T-helper 17 cell (primary cell): ENCODE data around the gene MPPE1. TPM values are rescaled to one million over a fixed set of nuclear protein-coding genes. Genes with fewer than 3 reads are reported as not detected.

Source experiments
- ATAC-seq: fragments of 150-1000 bp; cut with Tn5 transposase; 2 replicates; pipeline ENCODE4 v1.10.0; 2021; ENCODE audit warnings: mild to moderate bottlenecking, moderate library complexity
- DNase-seq, 3 donors: peaks; one replicate each; pipeline versions ENCODE4 v3.0.0 to v3.0.0-alpha.2; 2020 to 2021
- H3K9me3 ChIP-seq: one replicate; pipeline ENCODE4 v1.7.0; 2013; ENCODE audit warnings: low read length, mild to moderate bottlenecking; ENCODE audit not compliant: control insufficient read depth, poor library complexity, severe bottlenecking
- H3K27ac Mint-ChIP-seq: one replicate; pipeline ENCODE4 v1.8.0; 2022; ENCODE audit warnings: mild to moderate bottlenecking, moderate library complexity, mixed read lengths
- H3K27me3 Mint-ChIP-seq: one replicate; pipeline ENCODE4 v1.8.0; 2022; ENCODE audit warnings: mixed read lengths
- H3K36me3 Mint-ChIP-seq: one replicate; pipeline ENCODE4 v1.8.0; 2022; ENCODE audit warnings: low read depth, mixed read lengths
- H3K4me1 Mint-ChIP-seq: one replicate; pipeline ENCODE4 v1.8.0; 2022; ENCODE audit warnings: mild to moderate bottlenecking, mixed read lengths
- H3K4me3 Mint-ChIP-seq: one replicate; pipeline ENCODE4 v1.8.0; 2022; ENCODE audit warnings: mild to moderate bottlenecking, moderate library complexity, mixed read lengths
- total RNA-seq, 4 donors: library from RNA in 2 of 4; stranded (reverse) in 2 of 4; gene quantifications; one replicate each; pipeline ENCODE4 v1.2.3 and lab custom pipeline; 2022 to 2026

The MPPE1 gene
- total RNA-seq, 2 donors from 2014 or later, result 72.9 to 79.3 TPM

DNA sequence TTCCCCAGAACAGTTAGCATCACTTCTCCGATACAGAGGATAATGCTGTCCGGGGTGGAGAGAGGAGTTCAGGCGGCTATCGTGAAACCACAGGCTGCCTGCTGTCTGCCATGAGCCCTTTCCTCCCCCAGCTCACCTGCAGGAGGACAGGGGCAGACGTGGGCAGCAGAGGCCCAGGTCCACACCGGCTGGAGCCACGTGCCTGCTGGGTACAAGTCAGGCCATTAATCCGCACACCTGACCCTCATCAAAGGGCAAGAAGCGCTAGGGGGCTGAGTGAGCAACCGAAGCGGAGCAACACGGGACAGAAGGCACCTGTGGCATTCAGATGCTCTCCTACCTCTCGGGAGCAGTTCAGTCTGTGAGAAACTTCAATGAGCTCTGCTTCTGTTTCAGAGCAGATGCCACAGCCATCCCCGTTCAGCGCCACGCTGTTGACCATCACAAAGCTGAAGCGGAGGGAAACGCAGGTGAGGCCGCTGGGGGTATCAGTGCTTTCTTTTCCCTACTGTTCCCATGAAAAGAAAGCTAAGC is 21.5 kb downstream of the MPPE1 start:
- H3K36me3 Mint-ChIP-seq, result peaks cover 4% of the 10 kb centered on the region
- H3K4me3 Mint-ChIP-seq, result no peak overlapping the region
- no peaks in the 10 kb centered on the region for H3K9me3 ChIP-seq
- ATAC-seq (no peak), DNase-seq (no peak)
- H3K27me3 Mint-ChIP-seq, result no peaks in the 10 kb centered on the region
- peak overlapping the region; percentile 66 for H3K27ac Mint-ChIP-seq
- H3K4me1 Mint-ChIP-seq, result peaks cover 2% of the 10 kb centered on the region

DNA sequence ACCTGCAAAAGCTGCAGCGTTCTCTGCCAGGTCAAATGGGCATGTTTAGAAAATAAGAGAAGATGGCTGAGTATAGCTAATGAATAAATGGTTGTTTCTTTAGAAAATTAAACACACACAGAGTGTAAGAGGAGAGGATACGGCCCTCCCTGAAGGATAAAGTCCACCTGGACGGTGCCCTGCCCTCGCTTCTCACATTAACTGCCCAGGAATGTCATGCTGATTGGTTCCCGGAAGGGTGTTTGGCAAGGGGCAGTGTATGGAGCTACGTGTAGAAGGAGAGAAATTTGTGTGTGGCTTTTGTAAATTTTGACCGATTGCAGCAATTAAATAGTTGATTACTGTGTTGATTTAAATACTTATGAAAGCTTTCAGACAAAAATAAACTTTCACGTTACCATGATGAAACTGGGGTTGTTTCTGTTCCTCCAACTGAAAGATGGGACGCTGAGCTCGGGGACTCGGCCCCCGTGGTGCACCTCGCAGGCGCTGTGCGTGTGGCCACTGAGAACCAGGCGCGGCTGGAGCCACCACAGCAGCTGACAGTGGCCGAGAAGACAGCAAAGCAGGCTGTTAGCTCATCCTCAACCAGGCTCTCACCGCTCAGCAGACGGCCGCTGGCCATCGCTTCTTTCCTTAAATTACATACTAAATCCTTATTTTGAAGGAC is 22.7 kb downstream of the MPPE1 start:
- peaks cover 4% of the 10 kb centered on the region for H3K36me3 Mint-ChIP-seq

DNA sequence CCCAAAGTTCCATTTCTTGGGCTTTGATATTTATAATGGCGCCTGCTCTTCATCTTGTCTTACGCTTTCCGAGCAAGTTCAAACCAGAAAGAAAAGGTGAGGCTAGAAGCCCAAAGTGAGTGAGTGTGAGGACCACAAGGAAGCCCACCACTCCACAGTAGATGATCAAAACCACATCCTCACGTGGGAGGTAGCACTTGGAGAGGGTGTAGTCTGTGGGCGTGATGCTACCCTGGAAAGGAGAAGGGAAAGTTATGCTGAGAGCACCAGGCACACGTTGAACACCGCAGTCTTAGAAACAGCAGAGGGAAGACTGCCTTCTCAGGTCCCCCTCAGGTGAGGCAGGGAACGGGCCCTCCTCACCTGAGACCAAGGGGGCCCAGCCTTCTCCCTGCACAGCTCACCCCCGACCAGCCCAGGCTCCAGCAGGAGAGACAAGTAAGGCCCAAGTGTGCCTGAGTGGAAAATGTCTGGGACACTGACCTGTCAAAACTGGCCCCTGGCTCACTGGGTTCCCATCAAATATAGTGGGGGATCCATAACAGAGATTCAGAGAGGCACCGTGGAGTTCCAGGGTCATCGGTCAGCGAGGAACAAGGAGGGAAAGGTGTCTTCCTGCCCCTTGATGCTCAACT is 23.6 kb downstream of the MPPE1 start:
- DNase-seq, result no peak
- Mint-ChIP-seq H3K4me1 (peaks cover 2% of the 10 kb centered on the region), H3K27me3 (no peaks in the 10 kb centered on the region), H3K36me3 (peaks cover 4% of the 10 kb centered on the region), H3K4me3 (peak overlapping the region; percentile 3), H3K27ac (no peak overlapping the region)
- no peaks in the 10 kb centered on the region for H3K9me3 ChIP-seq
- no peak for ATAC-seq

More for the DNA sequence above, 22.7 kb downstream of the MPPE1 start:
- ATAC-seq, result no peak
- H3K27ac Mint-ChIP-seq, result no peak overlapping the region
- no peaks in the 10 kb centered on the region for H3K9me3 ChIP-seq
- peaks cover 2% of the 10 kb centered on the region for H3K4me1 Mint-ChIP-seq
- H3K4me3 Mint-ChIP-seq, result no peak overlapping the region
- no peak for DNase-seq
- H3K27me3 Mint-ChIP-seq, result no peaks in the 10 kb centered on the region

DNA sequence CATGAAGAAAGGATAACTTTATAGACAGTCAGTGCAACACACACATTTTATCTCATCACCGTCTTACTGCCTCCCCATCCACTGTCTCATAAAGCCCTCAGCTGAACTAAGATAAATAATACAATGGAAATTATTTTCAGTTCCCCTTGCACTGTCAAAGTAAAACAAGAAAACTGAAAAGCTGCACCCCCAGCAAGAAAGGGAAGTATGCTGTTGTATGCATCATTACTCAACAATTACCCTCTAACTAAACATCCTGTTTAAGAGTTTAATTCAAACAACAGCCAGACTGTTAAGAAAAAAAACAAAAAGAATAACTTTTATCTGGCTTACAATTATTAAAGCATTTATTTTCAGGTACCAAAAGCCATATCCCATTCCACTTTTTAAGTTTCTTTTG is 25.0 kb downstream of the MPPE1 start:
- Mint-ChIP-seq H3K36me3 (peaks cover 4% of the 10 kb centered on the region), H3K4me1 (peaks cover 2% of the 10 kb centered on the region), H3K27ac (no peak overlapping the region), H3K4me3 (no peak overlapping the region), H3K27me3 (no peaks in the 10 kb centered on the region)
- no peaks in the 10 kb centered on the region for H3K9me3 ChIP-seq
- DNase-seq (no peak), ATAC-seq (peak; percentile 65)

DNA sequence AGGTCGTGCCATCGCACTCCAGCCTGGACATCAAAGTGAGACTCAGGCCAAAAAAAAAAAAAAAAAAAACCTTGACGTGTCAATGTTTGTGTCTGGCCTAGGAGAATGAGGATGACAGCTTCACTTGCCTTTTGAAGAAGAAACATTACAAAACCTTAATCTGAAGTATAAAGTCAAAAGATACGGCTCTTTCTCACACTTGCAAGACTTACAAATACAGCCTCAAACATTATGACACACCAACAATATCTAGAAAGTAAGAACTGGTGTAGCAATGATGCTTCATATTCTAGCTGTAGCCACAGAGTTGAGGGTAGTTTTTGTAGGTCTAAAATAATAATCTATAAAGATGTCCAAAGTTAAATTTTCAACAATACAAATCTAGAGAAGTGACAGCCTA is 25.5 kb downstream of the MPPE1 start:
- Mint-ChIP-seq H3K27ac (no peak overlapping the region), H3K4me3 (no peak overlapping the region), H3K27me3 (no peaks in the 10 kb centered on the region), H3K4me1 (peaks cover 2% of the 10 kb centered on the region), H3K36me3 (peaks cover 4% of the 10 kb centered on the region)
- no peaks in the 10 kb centered on the region for H3K9me3 ChIP-seq
- ATAC-seq (no peak), DNase-seq (no peak)

DNA sequence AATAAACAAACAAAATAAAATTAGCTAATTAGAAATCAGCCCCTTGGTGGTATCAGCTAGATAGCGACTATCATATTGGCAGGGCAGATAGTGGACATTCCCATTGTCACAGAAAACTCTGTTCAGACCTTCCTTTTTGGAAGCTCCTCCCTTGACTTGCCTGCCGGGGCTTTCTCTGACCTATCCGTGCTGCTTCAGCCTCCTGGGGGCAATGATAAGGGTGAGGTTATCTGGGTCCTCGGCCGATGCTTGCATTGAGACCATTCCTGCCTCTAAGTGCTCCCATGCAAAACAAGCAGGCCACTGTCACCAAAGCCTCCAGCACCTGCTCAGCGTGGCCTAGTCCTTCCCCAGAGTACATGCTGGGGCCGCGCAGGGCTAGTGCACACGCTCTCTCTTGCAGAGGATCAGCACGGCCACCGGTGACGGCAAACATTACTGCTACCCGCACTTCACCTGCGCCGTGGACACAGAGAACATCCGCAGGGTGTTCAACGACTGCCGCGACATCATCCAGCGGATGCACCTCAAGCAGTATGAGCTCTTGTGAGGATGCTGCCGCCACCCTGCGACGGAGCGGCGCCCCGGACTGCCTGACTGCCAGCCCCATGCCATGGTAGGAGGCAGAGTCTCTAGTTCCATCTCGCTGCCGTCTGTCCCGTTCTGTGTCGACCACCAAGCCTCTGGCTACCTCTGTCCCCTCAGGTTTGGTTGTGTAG is 27.4 kb downstream of the MPPE1 start:
- ATAC-seq (no peak), DNase-seq (no peak)
- H3K9me3 ChIP-seq, result no peaks in the 10 kb centered on the region
- peaks cover 2% of the 10 kb centered on the region for H3K4me1 Mint-ChIP-seq
- no peak overlapping the region for H3K27ac Mint-ChIP-seq
- H3K4me3 Mint-ChIP-seq, result no peak overlapping the region
- H3K27me3 Mint-ChIP-seq, result no peaks in the 10 kb centered on the region
- peaks cover 4% of the 10 kb centered on the region for H3K36me3 Mint-ChIP-seq

DNA sequence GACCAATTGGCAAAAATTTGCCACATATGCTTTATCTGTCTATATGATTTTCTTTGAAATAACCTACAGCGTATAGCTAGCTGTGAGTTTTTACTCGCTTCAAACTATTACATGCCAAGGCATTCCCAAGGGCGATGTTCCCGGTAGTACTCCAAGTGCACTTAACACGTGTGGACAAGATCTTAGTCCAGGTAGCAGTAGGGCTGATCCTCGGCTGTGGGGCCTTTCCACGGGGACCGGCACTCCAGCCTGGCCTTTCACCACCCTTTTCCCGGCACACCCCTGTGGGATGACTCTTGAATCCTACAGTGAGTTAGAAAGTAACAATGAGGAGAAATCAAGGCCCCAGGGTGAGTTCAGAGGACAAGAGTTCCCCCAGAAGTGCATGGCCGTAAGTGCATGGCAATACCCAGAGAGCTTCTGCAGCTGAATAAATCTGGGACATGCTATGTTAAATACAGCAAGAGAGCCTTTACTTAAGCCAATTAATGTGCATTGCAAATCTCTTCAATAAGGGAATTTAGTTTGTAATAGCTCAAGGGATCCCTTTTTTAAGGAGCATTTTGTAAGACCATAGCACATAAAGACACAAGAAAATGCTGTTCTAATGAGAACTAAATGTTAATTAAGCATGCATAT is 30.5 kb downstream of the MPPE1 start:
- Mint-ChIP-seq H3K36me3 (peaks cover 2% of the 10 kb centered on the region), H3K4me1 (peaks cover 2% of the 10 kb centered on the region), H3K4me3 (no peak overlapping the region), H3K27me3 (no peaks in the 10 kb centered on the region), H3K27ac (no peak overlapping the region)
- no peaks in the 10 kb centered on the region for H3K9me3 ChIP-seq
- DNase-seq, result no peak
- no peak for ATAC-seq

DNA sequence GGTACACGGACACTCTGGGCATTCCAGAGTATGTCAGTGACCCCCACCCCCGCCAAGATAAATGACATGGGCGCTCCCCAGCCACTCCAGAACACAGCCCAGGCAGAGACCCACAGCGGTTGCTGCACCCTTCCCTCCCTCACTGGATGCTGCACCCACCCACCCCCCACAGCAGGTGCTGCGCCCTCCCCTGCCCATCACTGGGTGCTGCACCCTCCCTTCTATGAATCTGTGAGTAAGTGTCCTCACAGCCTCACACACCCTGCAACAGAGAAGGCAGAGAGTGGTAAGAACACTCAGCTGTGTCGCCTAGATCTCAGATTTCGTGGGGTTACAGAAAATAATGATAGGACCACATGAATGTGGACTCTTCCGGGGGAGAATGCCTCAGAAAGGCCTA is 33.4 kb downstream of the MPPE1 start:
- ATAC-seq, result no peak
- no peak for DNase-seq
- Mint-ChIP-seq H3K4me1 (peaks cover 2% of the 10 kb centered on the region), H3K27ac (no peak overlapping the region), H3K27me3 (no peaks in the 10 kb centered on the region), H3K36me3 (no peaks in the 10 kb centered on the region), H3K4me3 (no peak overlapping the region)
- H3K9me3 ChIP-seq, result no peaks in the 10 kb centered on the region

DNA sequence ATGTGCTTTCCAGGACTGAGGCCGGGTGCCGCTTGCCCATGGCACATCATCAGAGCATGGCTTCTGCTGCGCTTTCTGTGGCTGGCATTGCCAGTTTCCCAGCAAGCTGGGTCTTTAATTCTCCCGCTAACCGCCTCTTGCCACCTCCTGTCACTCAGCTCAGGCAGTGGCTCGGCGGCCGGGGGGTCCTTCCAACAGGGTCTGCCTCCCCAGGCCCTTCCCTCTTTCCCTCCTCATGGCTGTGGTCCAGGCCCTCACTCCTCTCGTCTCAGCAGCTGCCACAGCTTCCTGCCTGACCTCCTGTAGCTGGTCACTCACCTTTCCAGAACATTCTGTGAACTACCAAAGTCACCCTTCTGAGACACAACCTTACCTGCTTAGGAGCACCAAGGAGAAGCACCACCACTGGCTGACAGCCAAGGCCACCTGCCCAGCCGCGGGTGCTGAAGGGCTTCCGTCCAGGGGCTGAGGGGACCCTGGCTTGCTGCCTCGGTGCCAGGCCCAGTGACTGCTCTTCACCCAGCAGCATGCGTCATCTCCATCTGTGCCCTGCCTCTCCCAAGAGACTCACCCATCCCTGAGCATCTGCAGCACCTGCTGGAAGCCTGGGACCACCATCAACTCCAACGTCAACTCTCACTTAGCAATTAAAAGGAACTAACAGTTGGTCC is 34.3 kb downstream of the MPPE1 start:
- H3K27me3 Mint-ChIP-seq, result no peaks in the 10 kb centered on the region
- peak overlapping the region; percentile 37 for H3K27ac Mint-ChIP-seq
- H3K4me3 Mint-ChIP-seq, result no peak overlapping the region
- ATAC-seq, result no peak
- no peaks in the 10 kb centered on the region for H3K36me3 Mint-ChIP-seq
- peaks cover 2% of the 10 kb centered on the region for H3K4me1 Mint-ChIP-seq
- DNase-seq, result no peak
- no peaks in the 10 kb centered on the region for H3K9me3 ChIP-seq

DNA sequence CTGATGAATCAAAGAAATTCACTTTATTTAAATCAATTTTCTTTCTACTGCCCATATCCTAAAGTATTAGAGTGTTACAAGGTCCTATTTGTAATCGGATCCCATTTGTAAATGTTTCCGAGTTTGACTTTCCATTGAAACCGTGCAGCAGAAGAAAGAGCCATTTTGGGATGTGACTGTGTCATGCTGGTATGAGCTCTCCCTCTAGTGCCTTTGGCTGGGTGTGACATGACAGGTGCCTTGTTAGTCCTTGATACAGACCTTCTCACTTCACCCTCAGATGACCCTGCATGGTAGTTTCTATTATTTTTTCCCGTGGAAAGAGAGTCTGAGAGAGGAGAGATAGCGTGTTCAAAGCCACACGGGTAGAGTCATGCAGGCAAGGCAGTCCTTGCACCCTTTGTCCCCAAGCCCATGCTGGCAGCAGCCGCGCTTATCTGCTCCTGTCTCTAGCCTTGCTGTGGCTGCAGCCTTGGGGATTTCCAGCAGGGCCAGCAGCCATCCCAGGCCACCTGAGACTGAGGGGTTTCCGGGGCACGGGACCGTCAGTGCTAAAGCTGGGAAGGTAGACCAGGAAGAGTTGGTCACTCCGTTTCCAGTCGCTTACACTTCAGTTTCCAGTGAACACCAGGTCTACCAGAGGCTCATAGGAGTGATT is 35.5 kb downstream of the MPPE1 start:
- no peak overlapping the region for H3K4me3 Mint-ChIP-seq
- no peaks in the 10 kb centered on the region for H3K27me3 Mint-ChIP-seq
- peaks cover 2% of the 10 kb centered on the region for H3K4me1 Mint-ChIP-seq
- no peak overlapping the region for H3K27ac Mint-ChIP-seq
- H3K9me3 ChIP-seq, result no peaks in the 10 kb centered on the region
- ATAC-seq, result no peak
- DNase-seq, result no peak
- no peaks in the 10 kb centered on the region for H3K36me3 Mint-ChIP-seq

DNA sequence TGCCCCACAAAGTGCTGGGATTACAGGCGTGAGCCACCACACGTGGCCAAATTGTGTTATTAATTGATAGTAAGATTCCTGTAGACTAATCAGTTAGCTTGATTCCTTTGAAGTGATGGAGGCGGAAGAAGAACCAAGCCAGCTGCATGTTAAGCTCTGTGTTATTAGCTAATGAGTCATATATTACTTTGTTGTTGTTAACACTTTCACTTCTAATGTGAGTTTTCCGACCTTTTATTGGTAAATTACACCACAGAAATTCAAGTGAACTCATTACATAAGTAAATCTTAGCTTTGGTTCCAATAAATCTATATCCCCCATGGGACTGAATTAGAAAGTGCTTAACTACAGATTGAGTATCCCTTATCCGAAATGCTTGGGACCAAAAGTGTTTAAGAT is 36.6 kb downstream of the MPPE1 start:
- peaks cover 2% of the 10 kb centered on the region for H3K4me1 Mint-ChIP-seq
- DNase-seq (no peak), ATAC-seq (no peak)
- H3K9me3 ChIP-seq, result no peaks in the 10 kb centered on the region
- no peak overlapping the region for H3K4me3 Mint-ChIP-seq
- peaks cover 5% of the 10 kb centered on the region for H3K27me3 Mint-ChIP-seq
- no peaks in the 10 kb centered on the region for H3K36me3 Mint-ChIP-seq
- no peak overlapping the region for H3K27ac Mint-ChIP-seq

DNA sequence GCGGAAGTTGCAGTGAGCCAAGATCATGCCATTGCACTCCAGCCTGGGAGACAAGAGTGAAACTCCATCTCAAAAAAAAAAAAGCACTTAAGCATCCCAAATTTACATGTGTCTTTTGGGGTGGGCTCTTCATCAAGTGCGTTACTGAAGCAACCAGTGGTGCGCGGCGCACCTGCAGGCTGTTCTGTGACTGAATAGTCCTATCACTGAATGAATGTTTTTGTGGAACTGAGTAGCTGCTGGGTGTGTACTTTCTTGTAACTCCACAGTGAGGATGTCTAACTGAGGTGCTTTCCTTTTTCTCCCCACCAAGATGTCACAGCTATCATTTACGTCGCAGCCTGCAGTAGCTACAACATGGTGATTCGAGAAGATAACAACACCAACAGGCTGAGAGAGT is 39.9 kb downstream of the MPPE1 start:
- H3K36me3 Mint-ChIP-seq, result no peaks in the 10 kb centered on the region
- H3K9me3 ChIP-seq, result no peaks in the 10 kb centered on the region
- H3K4me3 Mint-ChIP-seq, result no peak overlapping the region
- peaks cover 6% of the 10 kb centered on the region for H3K4me1 Mint-ChIP-seq
- DNase-seq (no peak), ATAC-seq (no peak)
- H3K27ac Mint-ChIP-seq, result no peak overlapping the region
- H3K27me3 Mint-ChIP-seq, result peaks cover 25% of the 10 kb centered on the region
